NB4 (cell line): ENCODE data around the gene TSPAN10.
A peak's percentile ranks its signal among the peaks of the same experiment; 100 is the strongest.

Experiments used
- DNase-seq: peaks from one replicate; pipeline ENCODE4 v3.0.0; 2010; ENCODE audit warnings: low read depth
- H3K4me3 ChIP-seq: one replicate; pipeline ENCODE4 v1.5.1; 2011; ENCODE audit warnings: mild to moderate bottlenecking, low read depth, low read length, moderate library complexity
- CTCF ChIP-seq: IDR thresholded peaks from one replicate; pipeline ENCODE4 v1.5.1; 2012; ENCODE audit warnings: low read depth, low read length
- MYC ChIP-seq: IDR thresholded peaks from 2 replicates; pipeline ENCODE4 v1.6.1; 2011; ENCODE audit warnings: low read depth, low read length
- POLR2A ChIP-seq: IDR thresholded peaks from 2 replicates; pipeline ENCODE4 v1.6.1; 2011; ENCODE audit warnings: mild to moderate bottlenecking; ENCODE audit not compliant: insufficient read length; ENCODE audit errors: extremely low read depth
- TF ChIP-seq, protein P1 (sequence below): IDR thresholded peaks from 2 replicates; pipeline ENCODE4 v1.6.1; 2011; ENCODE audit warnings: low read depth, low read length

TSPAN10 gene

DNA sequence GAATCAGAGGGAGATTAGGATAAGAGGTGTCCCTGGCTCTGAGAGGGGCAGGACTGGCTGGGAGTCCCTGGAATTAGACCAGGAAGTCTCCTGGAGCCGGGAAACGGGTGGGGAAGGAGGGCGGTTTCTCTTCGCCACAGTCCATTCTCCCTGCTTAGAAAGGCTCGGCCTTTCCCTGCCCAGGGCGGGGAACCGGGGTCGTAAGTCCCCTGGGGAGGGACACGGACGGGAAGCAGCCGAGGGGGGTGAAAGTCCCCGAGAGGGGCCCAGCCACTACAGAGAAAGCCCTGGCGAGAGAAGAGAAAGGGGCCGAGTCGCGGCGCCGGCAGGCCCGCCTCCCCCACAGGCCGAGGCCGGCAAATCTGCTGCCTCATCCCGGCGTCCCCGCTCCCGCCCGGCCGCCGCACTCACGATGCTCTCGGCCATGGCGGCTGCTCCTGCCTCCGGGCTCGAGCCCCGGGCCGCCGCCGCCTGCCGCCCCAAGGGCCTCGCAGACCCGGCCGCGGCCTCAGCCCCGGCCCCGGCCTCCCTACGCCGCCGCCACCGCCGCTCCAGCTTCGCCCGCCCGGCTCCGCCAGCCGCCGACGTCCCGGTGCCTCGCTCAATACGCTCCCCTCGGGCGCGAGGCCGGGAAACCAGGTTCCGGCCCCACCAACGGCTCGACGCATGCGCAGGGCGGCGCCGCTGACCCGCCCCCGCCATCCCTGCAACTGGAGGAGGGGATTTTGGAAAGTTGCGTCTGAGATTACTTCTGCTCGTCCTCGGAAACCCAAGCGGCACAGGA is at the start of gene TSPAN10, which contains the start of gene NPLOC4:
TSPAN10 (plus strand) TSS at position 692 of the 784 bp plus-strand sequence. CDS start 5,217 bp downstream, outside the sequence.
NPLOC4 (minus strand) TSS at position 608 of the 784 bp plus-strand sequence; CDS start at position 426, 182 bp downstream.
- no peak for TF ChIP-seq CTCF
- peak; percentile 73 for TF ChIP-seq MYC
- TF ChIP-seq POLR2A: peak; percentile 73
- TF ChIP-seq, protein P1, sequence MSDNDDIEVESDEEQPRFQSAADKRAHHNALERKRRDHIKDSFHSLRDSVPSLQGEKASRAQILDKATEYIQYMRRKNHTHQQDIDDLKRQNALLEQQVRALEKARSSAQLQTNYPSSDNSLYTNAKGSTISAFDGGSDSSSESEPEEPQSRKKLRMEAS: peak; percentile 60; the same call in 1 of the 2 replicates
- DNase-seq: peak; percentile 86
- peak within 1 kb of the TSS; percentile 95 for H3K4me3 ChIP-seq

DNA sequence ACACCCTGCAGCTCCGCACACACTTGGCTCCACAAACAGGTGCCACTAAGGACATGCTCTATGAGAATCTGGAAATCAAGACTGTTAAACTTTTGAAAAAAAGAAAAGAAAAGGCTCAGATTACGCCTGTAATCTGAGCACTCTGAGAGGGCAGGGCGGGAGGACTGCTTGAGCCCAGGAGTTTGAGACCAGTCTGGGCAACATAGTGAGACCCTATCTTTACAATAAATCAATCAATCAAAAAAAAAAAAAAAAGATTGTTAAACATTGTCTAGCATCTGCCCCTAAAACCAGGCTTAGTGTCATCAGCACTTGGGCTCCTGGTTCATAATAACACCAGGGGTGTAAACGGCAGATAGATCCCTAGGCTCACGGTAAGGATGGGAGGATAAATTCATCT is 47.4 kb upstream of the TSPAN10 start:
- DNase-seq: no peak
- no peak overlapping the region for H3K4me3 ChIP-seq
- no peak for TF ChIP-seq CTCF
- TF ChIP-seq, protein P1: no peak
- TF ChIP-seq POLR2A: no peak
- no peak for TF ChIP-seq MYC

DNA sequence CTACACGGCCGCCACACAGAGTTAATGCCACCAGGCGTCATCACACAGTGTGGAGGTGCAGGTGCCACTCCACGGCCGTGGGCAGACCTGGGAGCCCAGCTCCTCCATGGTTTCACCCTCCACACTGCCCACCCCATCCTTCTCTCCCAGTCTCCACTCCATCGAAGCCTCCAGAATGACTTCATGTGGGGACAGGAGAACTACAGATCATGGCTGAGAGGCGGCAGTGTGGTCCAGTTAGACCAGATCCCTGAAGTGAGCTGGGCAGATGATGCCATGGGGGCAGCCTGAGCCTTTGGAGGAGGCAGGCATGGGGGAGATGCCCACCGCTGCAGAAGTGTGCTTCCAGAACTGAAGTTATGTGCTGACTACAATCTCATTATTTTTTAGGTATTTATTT is 46.9 kb upstream of the TSPAN10 start:
- H3K4me3 ChIP-seq: no peak overlapping the region
- TF ChIP-seq POLR2A (no peak), CTCF (no peak), MYC (no peak)
- TF ChIP-seq, protein P1: no peak
- DNase-seq: no peak

DNA sequence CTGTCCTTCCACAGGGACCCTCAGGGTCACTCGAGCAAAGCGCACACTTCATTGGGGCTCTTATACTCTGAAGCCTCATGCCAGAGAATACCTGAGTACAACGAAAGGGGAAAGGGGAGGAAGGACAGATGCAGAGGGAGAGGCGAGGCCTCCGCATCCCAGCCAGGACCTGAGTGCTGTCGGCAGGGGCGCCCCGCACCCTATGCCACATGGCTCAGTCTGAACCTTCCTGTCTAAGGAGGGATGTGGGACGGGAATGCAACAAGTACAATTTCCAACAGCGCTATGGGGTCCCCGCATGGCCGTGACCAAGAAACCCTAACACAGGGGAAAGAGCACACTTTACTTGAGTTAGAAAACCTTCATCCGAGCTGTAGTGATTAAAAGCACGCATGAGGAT is 45.0 kb upstream of the TSPAN10 start:
- no peak for DNase-seq
- TF ChIP-seq POLR2A (no peak), CTCF (no peak), MYC (no peak)
- TF ChIP-seq, protein P1: no peak
- H3K4me3 ChIP-seq: no peak overlapping the region

DNA sequence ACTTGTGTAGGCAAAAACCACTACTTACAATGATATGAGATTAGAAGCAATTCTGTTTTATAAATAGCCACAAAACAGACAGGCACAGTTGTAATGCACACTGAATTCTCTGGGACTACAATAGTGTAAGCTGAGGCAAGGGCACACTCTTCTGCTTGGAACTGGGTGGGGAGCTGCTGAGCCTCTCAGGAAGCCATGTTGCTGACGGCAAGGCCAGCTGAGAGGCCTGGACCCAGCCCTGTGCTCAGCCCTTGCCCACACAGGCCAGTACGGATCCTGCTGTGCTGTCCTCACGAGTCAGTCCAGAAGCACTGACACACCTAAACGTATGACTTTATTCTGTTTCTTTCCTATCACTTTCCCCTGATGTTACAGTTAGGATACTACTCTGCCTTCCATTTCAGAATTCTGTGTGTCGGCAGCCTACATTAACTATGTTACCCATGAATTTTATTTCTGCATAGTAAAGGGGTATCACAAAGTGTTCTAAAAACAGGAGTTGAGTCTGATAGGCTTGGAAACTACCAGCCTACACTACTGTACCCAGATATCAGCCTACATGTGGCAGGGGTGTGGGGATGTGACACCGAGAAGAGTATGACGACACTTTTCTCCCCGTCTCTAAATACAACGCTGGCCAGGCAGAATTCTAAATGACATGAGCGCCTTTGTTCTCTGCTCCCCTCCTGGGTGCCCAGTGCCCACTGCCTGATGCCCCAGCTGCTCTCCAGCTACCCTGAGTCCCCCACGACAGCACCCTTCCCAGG is 43.7 kb upstream of the TSPAN10 start:
- no peak overlapping the region for H3K4me3 ChIP-seq
- no peak for DNase-seq
- TF ChIP-seq POLR2A (no peak), CTCF (no peak), MYC (no peak)
- TF ChIP-seq, protein P1: no peak
